ENCODE data around the gene MIF.
"Not testable (repeated sequence)": the region's sequence is repeated elsewhere in the genome, so short reads cannot be mapped to it uniquely, and the experiment has no call there.

MIF gene

GRCh38 chr22:23901600-23901999 is 7.4 kb downstream of the MIF start:
- no peak for DNase-seq (ENCODE audit: low read depth, low spot score)
- in situ Hi-C loops (cut with HindIII; ENCODE audit: low sequenced_read_pairs) = no loop called here
- no peak for TF ChIP-seq CTCF (IDR thresholded peaks at IDR 0.05; ENCODE audit: low read depth, low read length)
- no peak overlapping the region for H3K4me3 ChIP-seq (ENCODE audit: low read depth, low read length)

GRCh38 chr22:23903328-23903971 is 9.3 kb downstream of the MIF start:
- DNase-seq (ENCODE audit: low read depth, low spot score) = peak; percentile 25
- no peak for TF ChIP-seq CTCF (IDR thresholded peaks at IDR 0.05; ENCODE audit: low read depth, low read length)

GRCh38 chr22:23904573-23905254 is 10.5 kb downstream of the MIF start:
- no peak for DNase-seq (ENCODE audit: low read depth, low spot score)
- in situ Hi-C loops (cut with HindIII; ENCODE audit: low sequenced_read_pairs) = no loop called here
- H3K4me3 ChIP-seq (ENCODE audit: low read depth, low read length) = no peak overlapping the region
- no peak for TF ChIP-seq CTCF (IDR thresholded peaks at IDR 0.05; ENCODE audit: low read depth, low read length)

More at GRCh38 chr22:23903328-23903971, 9.3 kb downstream of the MIF start:
- in situ Hi-C loops (cut with HindIII; ENCODE audit: low sequenced_read_pairs) = no loop called here
- H3K4me3 ChIP-seq (ENCODE audit: low read depth, low read length) = no peak overlapping the region

GRCh38 chr22:23906641-23907040 is 12.5 kb downstream of the MIF start:
- no peak for TF ChIP-seq CTCF (IDR thresholded peaks at IDR 0.05; ENCODE audit: low read depth, low read length)
- no peak overlapping the region for H3K4me3 ChIP-seq (ENCODE audit: low read depth, low read length)
- no peak for DNase-seq (ENCODE audit: low read depth, low spot score)
- in situ Hi-C loops (cut with HindIII; ENCODE audit: low sequenced_read_pairs) = no loop called here

- H3K4me3 ChIP-seq (ENCODE audit: low read depth, low read length); in situ Hi-C loops (cut with HindIII; ENCODE audit: low sequenced_read_pairs); DNase-seq (ENCODE audit: low read depth, low spot score): not testable (repeated sequence)
These were observed 13.2 kb downstream of the MIF start for GRCh38 chr22:23907423-23907822.

GRCh38 chr22:23908587-23909205 is 14.5 kb downstream of the MIF start:
- no peak for TF ChIP-seq CTCF (IDR thresholded peaks at IDR 0.05; ENCODE audit: low read depth, low read length)
- H3K4me3 ChIP-seq (ENCODE audit: low read depth, low read length) = no peak overlapping the region
- in situ Hi-C loops (cut with HindIII; ENCODE audit: low sequenced_read_pairs) = no loop called here
- DNase-seq (ENCODE audit: low read depth, low spot score) = no peak

All from astrocyte of the spinal cord (primary cell).